ENCODE data around the gene JPT1.
"Not testable (repeated sequence)": the region's sequence is repeated elsewhere in the genome, so short reads cannot be mapped to it uniquely, and the experiment has no call there.

Gene JPT1

DNA sequence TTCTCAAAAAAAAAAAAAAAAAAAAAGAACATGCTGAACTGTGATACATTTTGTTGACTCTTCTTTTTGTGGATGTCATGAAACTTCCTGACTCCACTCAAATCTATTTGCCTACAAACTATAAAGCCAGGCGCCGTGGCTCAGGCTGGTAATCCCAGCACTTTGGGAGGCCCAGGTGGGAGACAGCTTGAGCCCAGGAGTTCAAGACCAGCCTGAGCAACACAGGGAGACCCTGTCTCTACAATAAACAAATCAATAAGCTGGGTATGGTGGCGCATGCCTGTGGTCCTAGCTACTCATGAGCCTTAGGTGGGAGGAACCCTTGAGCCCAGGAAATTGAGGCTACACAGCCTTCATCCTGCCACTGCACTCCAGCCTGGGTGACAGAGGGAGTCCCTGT is 21.3 kb downstream of the JPT1 start:
- H3K4me3 ChIP-seq (ENCODE audit: low read depth, low read length), result no peak overlapping the region
- TF ChIP-seq, protein P1, sequence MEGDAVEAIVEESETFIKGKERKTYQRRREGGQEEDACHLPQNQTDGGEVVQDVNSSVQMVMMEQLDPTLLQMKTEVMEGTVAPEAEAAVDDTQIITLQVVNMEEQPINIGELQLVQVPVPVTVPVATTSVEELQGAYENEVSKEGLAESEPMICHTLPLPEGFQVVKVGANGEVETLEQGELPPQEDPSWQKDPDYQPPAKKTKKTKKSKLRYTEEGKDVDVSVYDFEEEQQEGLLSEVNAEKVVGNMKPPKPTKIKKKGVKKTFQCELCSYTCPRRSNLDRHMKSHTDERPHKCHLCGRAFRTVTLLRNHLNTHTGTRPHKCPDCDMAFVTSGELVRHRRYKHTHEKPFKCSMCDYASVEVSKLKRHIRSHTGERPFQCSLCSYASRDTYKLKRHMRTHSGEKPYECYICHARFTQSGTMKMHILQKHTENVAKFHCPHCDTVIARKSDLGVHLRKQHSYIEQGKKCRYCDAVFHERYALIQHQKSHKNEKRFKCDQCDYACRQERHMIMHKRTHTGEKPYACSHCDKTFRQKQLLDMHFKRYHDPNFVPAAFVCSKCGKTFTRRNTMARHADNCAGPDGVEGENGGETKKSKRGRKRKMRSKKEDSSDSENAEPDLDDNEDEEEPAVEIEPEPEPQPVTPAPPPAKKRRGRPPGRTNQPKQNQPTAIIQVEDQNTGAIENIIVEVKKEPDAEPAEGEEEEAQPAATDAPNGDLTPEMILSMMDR (conservative IDR thresholded peaks at IDR 0.05; ENCODE audit: low read depth, low read length), result no peak
- DNase-seq (ENCODE audit: low read depth), result no peak

DNA sequence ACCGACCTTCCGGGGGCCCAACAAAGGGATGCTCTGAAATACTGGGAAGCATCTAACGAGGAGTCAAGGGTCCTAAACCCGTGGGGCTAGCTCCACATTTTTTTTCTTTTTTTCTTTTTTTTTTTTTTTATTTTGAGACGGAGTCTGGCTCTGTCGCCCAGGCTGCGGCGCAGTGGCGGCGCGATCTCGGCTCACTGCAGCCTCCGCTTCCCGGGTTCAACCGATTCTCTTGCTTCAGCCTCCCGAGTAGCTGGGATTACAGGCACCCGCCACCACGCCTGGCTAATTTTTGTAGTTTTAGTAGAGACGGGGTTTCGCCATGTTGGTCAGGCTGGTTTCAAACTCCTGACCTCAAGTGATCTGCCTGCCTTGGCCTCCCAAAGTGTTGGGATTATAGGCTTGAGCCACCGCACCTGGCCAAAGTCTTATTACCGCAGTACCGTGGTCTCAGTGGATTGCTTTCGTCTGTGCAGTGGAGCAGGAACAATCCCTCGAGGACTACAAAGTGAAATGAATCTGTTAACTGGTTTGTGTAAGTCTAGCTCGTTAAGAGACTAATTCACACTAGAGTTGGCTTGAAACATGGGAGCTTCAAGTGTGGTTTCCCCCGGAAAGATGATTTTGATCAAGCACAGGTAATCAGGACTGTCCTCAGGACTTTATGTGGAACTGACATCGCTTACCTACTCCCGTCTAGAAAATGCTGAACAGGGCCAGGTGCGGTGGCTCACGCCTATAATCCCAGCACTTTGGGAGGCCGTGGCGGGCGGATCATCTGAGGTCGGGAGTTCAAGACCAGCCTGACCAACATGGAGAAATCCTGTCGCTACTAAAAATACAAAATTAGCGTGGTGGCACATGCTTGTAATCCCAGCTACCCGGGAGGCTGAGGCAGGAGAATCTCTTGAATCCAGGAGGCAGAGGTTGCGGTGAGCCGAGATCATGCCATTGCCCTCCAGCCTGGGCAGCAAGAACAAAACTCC is 22.0 kb downstream of the JPT1 start:
- DNase-seq (ENCODE audit: low read depth), result not testable (repeated sequence)
- H3K4me3 ChIP-seq (ENCODE audit: low read depth, low read length), result peak overlapping the region; percentile 78

DNA sequence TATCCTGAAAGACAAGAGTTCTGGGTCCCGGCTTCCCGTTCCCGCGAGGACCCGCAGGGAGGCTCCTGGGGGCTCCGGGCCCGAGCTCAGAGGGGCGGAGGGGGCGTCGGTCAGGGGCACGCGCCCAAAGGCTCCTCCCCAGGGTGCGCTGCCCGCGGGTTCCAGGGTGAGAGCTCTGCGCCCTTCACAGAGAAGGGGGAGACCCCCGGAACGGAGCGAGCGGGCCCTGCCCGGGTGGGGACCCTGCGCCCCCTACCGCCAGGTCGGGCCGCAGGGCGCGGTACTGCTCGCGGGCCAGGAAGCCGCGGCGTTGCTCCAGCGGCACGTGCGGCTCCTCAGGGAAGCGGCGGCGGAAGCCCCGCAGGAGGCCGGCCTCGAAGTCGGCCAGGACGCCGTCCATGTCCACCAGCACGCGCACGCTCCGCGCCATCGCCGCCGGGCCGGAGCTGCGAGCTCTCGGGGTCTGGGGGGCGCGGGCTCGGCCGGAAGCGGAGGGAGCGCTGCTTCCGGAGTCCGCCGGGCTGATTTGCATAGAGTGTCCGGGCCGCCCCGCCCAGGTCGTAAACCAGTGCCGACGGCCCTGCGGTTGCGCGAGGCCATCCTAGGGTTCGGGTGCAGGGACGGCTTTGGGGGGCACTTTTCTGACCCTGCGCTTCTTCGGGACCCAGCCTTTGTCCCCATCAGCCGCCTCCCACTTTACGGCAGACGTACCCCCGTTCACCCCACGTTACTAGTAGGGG is 22.9 kb downstream of the JPT1 start, which contains the start of gene NT5C:
TSS of gene NT5C (minus strand) at position 465 of the 740 bp plus-strand sequence. CDS start at position 430, 35 bp downstream.
- DNase-seq (ENCODE audit: low read depth), result peak; percentile 79
- TF ChIP-seq, protein P1 (conservative IDR thresholded peaks at IDR 0.05; ENCODE audit: low read depth, low read length), result peak; percentile 43
- peak within 1 kb of the TSS; percentile 78 for H3K4me3 ChIP-seq (ENCODE audit: low read depth, low read length)

DNA sequence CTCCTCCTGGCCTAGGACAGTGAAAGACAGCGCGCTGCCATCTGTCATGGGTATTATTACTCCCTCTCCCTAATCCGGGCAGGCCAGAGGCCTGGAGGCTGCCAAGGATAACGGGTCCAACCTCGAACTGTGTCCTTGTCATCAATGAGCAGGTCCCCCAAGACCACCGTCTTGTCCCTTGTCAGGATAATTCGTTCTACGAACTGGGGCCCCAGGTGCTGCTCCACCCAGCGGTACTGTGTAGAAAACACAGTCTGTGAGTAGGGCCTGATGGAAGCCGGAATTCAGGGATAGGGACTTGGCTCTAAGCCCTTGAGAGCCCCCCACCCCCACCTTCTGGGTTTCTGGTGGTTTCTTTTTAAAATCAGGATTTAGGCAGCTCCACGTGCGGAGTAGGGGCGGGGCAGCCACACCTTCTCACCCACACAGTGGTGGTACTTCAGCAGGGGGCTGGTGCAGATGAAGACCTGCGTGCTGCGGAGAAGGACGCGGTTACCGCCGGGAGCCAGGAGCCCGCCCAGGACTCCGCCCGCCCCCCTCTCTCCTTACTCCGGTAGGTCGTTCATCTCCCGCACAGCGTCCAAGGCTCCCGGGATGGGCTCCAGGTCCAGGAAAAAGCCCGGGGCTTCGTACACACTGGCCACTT is 23.6 kb downstream of the JPT1 start:
- peak; percentile 75 for DNase-seq (ENCODE audit: low read depth)
- H3K4me3 ChIP-seq (ENCODE audit: low read depth, low read length), result peak overlapping the region; percentile 78
- TF ChIP-seq, protein P1 (conservative IDR thresholded peaks at IDR 0.05; ENCODE audit: low read depth, low read length), result peak; percentile 74

DNA sequence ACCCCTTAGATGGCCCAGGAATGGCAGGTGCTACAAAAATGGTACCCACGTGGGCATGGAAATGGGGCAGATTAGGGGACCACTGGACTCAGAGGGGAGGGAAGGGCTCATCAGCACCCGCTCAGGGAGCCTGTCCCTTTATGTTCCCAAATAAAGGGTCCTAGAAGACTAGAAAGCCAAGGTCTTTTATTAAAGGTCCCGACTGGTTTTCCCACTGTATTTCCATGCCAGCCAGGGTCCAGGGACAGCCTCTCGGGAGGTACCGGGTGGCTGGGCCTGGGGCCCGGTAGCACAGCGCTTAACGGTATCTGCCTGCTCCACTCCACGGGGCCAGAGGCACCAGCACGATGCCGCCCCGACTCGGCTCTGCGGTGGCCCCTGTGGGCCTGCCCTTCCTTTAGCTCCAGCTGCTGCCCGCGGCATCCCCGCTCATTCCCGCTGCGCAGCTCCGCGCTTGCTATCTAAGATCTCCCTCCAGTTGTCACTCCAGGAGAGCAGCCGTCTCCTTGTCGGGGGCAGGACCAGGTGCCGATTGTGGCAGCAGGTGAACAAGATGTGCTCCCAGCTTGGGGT is 24.2 kb downstream of the JPT1 start:
- TF ChIP-seq, protein P1 (conservative IDR thresholded peaks at IDR 0.05; ENCODE audit: low read depth, low read length), result no peak
- H3K4me3 ChIP-seq (ENCODE audit: low read depth, low read length), result no peak overlapping the region
- DNase-seq (ENCODE audit: low read depth), result no peak

DNA sequence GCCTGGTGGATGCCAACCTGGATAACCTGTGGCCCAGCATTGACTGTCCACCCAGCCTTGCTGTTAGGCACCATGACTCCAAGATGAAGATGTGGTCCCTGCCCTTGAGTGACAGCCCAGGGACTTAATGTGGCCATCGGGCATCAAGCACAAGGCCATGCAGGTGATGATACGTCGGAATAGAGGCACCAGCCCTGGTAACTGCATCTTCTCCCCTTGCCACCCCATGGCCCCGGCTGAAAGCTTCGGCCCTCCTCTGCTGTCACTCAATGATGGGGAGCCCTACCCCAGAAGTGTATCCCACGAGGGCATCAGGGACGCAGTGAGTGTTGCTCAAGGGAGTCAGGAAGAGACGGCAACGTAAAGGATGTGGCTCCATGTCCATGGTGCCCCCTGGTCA is 24.7 kb downstream of the JPT1 start:
- no peak for DNase-seq (ENCODE audit: low read depth)
- no peak overlapping the region for H3K4me3 ChIP-seq (ENCODE audit: low read depth, low read length)

More for the DNA sequence above, 24.7 kb downstream of the JPT1 start:
- TF ChIP-seq, protein P1 (conservative IDR thresholded peaks at IDR 0.05; ENCODE audit: low read depth, low read length), result no peak
